HG03354 (cell line): ENCODE results near the gene PRRG2.

Source experiments
- ATAC-seq: cut with Tn5 transposase; IDR thresholded peaks from one replicate; pipeline ENCODE4 v1.9.1; 2021; ENCODE audit warnings: mild to moderate bottlenecking; ENCODE audit not compliant: unreplicated experiment, poor library complexity, severe bottlenecking

The PRRG2 gene

DNA sequence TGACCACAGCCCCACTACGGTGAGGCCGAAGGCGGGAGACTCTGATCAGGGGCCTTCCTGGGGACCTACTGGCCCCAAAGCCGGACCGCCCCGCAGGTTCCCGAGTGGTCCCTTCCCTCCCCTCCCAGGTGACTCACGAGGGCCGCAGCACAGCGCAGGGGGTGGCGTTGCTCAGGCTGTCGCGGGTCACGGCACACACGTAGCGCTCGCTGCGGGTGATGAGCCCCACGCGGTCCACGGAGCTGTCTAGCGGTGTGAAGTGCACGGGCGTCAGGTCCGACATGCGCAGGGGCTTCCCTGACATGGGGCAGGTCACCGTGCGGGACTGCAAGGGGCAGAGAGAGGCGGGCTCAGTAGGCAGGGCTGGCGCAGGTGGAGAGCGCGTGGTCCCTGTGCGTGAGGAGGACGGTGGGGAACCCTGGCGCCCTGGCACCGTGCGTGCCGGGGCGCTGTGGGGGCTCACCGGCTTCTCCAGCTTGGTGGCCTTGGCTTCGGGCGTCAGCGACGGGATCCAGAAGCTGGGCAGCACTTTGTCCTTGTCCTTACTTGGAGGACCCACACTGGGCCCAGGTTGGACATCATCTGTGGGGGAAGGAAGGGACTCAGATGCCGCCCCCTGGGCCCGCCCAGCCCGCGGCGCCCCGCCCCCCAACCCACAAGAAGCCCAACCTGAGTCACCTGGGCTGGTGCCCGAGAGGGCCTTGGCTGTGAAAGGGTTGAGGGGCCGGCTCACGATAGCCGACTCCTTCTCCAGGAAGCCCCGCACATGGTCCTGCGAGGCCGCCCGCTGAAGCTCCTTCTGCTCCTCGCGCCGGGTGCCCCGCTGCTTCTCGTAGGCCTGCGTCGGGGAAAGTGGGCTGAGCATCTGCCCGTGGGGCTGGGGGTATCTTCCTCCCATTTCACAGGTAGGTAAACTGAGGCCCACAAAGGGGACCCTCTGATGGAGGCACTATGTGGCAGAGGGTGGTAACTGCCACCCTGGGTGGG lies 24.4 kb upstream of the PRRG2 start:
- ATAC-seq: no peak

DNA sequence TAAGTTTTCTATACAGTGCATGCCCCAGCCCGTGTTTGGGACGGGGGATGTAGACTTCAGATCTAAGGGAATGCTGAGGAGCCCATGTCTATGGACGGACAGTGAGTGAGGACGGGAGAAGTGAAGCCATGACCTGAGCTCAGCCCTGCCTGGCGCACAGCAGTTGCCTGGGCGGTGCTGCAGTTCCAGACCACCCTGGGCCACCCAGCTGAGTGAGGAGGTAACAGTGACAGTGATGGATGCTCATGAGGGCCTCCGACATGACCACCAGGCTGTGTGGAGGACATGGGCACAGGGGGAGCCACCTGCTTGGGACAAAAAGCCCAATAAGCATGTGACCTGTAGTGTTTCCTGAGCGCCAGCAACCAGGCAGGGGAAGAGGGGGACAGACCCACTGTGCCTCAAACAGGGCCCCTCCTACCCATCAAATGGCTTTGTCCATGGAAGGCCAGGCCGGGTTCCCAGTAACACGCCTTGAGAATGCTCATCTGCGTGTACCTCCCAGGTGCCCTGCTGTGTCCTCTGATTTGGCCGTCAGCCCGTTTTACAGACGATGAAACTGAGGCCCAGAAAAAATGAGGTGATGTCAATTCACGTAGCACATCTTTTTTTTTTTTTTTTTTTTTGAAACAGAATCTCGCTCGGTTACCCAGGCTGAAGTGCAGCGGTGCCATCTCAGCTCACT lies 23.3 kb upstream of the PRRG2 start:
- ATAC-seq: no peak

DNA sequence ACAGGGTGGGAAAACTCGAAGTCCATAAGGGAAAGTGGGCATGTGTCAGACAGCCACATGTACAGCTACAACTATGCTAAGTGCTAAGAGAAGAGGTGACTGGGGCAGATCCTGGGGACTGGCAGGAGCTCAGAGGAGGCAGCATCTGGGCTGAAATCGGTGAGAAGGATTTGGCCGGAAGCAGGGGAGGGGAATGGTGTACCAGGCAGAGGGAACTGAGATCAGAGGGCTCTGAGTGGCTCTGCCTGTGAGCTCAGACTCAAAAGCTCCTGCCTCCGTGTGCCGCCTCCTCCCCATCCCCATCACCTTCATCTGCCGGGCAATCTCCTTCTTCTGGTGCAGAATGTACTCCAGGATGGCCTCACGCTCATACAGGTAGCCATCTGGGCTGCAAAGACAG lies 22.5 kb upstream of the PRRG2 start:
- ATAC-seq: no peak

GRCh38 chr19:49559443-49559842 lies 21.7 kb upstream of the PRRG2 start:
- no peak for ATAC-seq

DNA sequence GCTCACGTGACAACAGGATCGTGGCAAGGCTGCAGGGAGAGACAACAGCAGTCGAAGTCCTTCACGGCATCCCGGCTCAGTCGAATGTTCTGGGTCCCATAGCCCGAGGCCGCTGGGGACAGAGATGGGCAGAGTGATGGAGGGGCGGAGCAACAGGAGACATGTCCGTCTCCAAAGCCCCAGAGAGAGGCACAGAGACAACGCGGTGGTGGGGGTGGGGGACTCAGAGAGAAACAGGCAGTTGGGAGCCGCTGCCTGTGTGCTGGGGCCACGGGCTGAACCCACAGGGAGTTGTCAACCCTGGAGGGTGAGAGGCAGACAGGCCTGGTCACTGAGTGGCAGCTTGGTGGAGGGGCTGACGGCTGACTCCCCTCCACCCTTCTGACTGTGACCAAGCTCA lies 21.2 kb upstream of the PRRG2 start:
- ATAC-seq: no peak

GRCh38 chr19:49560358-49560900 lies 20.7 kb upstream of the PRRG2 start:
- no peak for ATAC-seq

DNA sequence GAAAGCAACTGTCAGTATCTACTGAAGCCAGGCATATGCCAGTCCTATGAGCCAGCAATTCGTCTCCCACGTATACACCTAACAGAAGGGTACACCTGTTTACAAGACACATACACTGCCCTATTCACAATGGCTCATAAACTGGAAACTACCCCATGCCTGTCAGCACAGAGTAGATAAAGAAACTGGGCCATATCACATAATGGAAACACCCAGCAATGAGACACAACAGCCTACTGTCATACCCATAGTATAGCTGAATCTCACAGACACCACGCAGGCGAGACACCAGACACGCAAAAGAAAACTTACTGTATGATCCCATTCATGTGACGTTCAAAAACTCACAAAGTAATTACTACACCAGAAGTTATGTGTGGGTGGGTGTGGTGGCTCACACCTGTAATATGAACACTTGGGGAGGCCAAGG lies 16.5 kb upstream of the PRRG2 start:
- no peak for ATAC-seq

GRCh38 chr19:49565261-49565660 lies 15.9 kb upstream of the PRRG2 start:
- no peak for ATAC-seq

DNA sequence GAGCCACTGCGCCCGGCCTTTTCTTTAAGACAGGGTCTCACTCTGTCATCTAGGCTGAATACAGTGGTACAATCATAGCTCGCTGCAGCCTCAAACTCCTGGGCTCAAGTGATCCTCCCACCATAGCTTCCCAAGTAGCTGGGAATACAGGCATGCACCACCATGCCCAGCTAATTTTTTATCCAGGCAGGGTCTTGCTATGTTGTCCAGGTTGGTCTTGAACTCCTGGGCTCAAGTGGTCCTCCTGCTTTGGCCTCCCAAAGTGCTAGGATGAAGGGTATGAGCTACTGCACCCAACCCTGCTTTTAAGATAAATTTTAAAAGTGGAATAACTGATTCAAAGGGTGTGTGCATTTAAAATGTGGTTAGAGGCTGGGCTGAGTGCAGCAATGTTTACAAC lies 14.8 kb upstream of the PRRG2 start:
- ATAC-seq: no peak

DNA sequence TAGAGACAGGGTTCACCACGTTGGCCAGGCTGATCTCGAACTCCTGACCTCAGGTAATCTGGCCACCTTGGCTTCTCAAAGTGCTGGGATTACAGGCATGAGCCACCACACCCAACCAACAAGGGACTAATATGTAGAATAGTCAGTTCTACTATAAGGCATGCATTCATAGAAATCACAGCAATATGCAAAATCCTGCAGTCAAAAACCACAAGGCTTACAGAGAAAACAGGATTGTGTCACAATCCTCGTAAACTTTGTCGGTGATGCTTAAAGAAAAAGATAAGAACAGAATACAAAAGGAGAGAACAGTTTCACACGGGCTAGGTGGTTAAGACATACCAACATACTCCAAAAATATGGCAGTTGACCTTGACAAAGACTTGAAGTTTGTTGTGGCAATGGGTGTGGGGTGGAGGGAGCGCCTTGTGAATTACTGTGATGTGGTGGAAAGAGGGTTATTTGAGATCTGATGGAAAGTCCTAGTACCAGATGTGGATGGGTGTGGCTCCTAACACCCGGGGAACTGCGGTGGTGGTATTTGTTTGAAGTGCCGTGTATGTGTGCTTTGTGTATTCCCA lies 13.2 kb upstream of the PRRG2 start:
- ATAC-seq: no peak

DNA sequence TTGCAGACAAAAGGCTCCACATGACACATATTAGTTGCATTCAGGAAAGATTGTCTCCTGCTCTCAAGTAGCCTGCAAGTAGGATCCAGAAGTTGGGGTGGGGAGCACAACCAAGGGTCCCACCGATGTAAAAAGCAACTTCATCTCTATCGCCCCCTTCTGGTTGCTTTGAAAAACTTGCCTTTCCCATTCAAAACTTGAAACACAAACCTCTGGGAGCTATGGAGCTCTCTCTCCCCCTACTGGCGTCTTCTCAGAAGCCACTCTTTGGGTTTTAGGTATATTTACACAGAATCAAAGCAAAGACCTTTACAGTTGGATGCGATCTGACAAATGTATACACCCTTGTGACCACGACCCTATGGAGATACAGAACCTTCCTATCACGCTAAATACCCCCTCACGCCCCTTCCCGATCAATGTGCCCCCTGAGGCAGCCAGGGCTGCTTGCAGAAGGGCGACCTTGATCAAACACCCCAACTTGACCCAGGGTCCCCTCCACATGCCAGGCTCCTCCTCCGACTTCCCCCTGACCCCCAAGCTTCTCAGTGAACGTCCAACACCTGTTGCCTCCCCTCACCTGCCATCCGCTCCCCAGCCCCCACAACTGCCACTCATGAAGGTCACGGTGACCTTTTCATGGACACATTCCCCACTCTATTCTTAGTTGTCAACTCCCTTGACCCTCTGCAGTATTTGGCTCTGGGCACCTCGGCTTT lies 10.8 kb upstream of the PRRG2 start:
- ATAC-seq: no peak

DNA sequence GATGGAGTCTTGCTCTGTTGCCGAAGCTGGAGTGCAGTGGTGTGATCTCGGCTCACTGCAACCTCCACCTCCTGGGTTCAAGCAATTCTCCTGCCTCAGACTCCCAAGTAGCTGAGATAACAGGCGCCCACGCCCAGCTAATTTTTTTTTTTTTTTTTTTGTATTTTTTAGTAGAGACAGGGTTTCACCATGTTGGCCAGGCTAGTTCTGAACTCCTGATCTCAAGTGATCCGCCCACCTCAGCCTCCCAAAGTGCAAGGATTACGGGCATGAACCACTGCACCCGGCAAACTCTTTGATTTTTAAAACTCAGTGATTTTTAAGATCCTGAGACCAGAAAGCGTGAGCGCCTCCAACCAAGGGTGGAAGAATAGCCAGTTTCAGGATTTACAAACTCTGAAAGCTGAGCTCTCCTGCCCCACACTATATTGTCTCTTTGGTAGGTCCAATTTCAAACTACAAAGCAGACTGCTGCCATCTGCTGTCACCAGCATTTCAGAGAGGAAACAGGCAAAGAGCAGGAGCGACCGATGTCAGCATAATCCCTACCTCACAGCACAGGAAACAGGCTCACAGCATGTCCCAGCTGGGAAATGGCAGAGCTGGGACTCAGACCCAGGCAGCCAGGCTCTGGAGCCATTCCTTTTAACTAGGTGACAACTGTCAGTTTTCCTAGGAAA lies 10.0 kb upstream of the PRRG2 start:
- no peak for ATAC-seq

DNA sequence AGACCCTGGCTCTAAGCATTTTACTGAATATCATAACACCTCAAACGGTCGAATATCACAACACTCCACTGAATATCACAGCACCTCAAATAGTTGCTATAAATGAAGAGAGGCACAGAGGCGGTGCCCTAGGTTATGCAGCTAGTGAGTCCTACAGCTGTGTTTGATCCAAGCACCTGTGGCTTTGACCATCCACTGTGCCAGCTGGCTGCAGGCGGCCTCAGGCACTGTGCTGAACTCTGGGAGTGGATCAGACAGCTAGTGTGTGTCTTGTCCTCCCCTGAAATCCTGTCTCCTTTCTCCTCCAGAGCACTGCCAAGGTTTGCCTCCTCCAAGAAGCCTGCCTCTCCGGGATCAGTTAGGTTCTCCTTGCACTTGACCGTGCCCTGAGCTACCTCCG lies 8.1 kb upstream of the PRRG2 start:
- ATAC-seq: no peak

DNA sequence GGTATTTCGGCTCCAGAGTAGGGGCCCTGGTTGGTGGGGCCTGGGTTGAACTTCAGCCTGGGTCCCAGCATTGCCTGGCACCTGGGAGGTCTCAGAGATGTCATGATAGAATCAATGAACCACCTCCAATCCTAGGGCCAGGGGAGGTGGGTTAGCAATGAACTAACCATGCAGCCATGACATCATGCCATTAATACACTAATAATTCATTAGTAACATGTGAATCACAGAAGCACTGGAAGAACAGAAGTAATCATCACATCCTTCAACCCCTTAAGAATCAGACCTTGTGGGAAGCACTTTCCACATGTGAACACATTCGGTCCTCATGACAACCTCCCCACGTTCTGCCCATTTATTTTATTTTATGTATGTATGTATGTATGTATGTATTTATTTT lies 7.7 kb upstream of the PRRG2 start:
- no peak for ATAC-seq

- ATAC-seq: no peak
These were observed 6.8 kb upstream of the PRRG2 start for GRCh38 chr19:49574206-49574755.

- ATAC-seq: no peak
These were observed 1.9 kb upstream of the PRRG2 start for GRCh38 chr19:49579193-49579592.

GRCh38 chr19:49579947-49580263 lies 1.2 kb upstream of the PRRG2 start:
- no peak for ATAC-seq

GRCh38 chr19:49580264-49581006 lies 681 bp upstream of the PRRG2 start, which contains the start of gene NOSIP:
TSS of gene NOSIP (minus strand) at chr19:49580556. CDS start at chr19:49560691, 19,865 bp downstream.
- peak; percentile 94 for ATAC-seq
